SK-N-SH treated with all-trans-retinoic acid at 6 μM for 48 hours (cell line): ENCODE data around the gene PCDHB6.
"Not testable (repeated sequence)": the region's sequence is repeated elsewhere in the genome, so short reads cannot be mapped to it uniquely, and the experiment has no call there.

Experiments used
- ATAC-seq: fragments of 200-7000 bp; cut with Tn5 transposase; 3 replicates; pipeline ENCODE4 v1.9.1; 2020; ENCODE audit warnings: mild to moderate bottlenecking, moderate library complexity
- ARNTL ChIP-seq: fragments of 450-650 bp; formaldehyde crosslinking; IDR thresholded peaks from 2 replicates; pipeline ENCODE4 v1.5.0; 2020; ENCODE audit warnings: low read depth, mild to moderate bottlenecking, moderate library complexity, borderline replicate concordance
- BACH2 ChIP-seq: fragments of 250-450 bp; sonication (Bioruptor Pico); IDR thresholded peaks from 2 replicates; pipeline ENCODE4 v1.9.0; 2021; ENCODE audit warnings: mild to moderate bottlenecking, borderline replicate concordance
- CSDC2 ChIP-seq: fragments of 250-450 bp; sonication (Bioruptor Pico); IDR thresholded peaks from 2 replicates; pipeline ENCODE4 v1.5.0; 2020; ENCODE audit warnings: mild to moderate bottlenecking, moderate library complexity
- ESRRG ChIP-seq: fragments of 250-450 bp; sonication (Bioruptor Pico); IDR thresholded peaks from 2 replicates; pipeline ENCODE4 v1.6.1; 2021; ENCODE audit warnings: mild to moderate bottlenecking
- GLIS3 ChIP-seq: fragments of 250-450 bp; sonication (Bioruptor Pico); IDR thresholded peaks from 2 replicates; pipeline ENCODE4 v1.5.0; 2020; ENCODE audit warnings: mild to moderate bottlenecking, moderate library complexity
- ISL1 ChIP-seq: fragments of 250-450 bp; sonication (Bioruptor Pico); IDR thresholded peaks from 2 replicates; pipeline ENCODE4 v2.1.2; 2022; ENCODE audit warnings: mild to moderate bottlenecking, moderate library complexity
- OSR1 ChIP-seq: fragments of 250-450 bp; sonication (Bioruptor Pico); IDR thresholded peaks from 2 replicates; pipeline ENCODE4 v1.8.0; 2022; ENCODE audit warnings: moderate library complexity, mild to moderate bottlenecking, inconsistent platforms
- PPARA ChIP-seq: fragments of 250-450 bp; sonication (Bioruptor Pico); IDR thresholded peaks from 2 replicates; pipeline ENCODE4 v1.5.0; 2020; ENCODE audit warnings: mild to moderate bottlenecking, borderline replicate concordance
- RARB ChIP-seq: fragments of 250-450 bp; sonication (Bioruptor Pico); IDR thresholded peaks from 2 replicates; pipeline ENCODE4 v1.8.0; 2021; ENCODE audit warnings: mild to moderate bottlenecking, moderate library complexity
- SNAI2 ChIP-seq: fragments of 250-450 bp; sonication (Bioruptor Pico); IDR thresholded peaks from 2 replicates; pipeline ENCODE4 v1.5.0; 2020; ENCODE audit warnings: mild to moderate bottlenecking, moderate library complexity
- TOX ChIP-seq: fragments of 250-450 bp; sonication (Bioruptor Pico); IDR thresholded peaks from 2 replicates; pipeline ENCODE4 v1.8.0; 2021; ENCODE audit warnings: mild to moderate bottlenecking, moderate library complexity, borderline replicate concordance
- ZC3H10 ChIP-seq: fragments of 250-450 bp; sonication (Bioruptor Pico); IDR thresholded peaks from 2 replicates; pipeline ENCODE4 v1.5.1; 2021; ENCODE audit warnings: mild to moderate bottlenecking, moderate library complexity
- ZFP30 ChIP-seq: fragments of 450-650 bp; formaldehyde crosslinking; IDR thresholded peaks from 2 replicates; pipeline ENCODE4 v1.5.0; 2022; ENCODE audit warnings: mild to moderate bottlenecking, moderate library complexity
- ZNF565 ChIP-seq: fragments of 450-650 bp; formaldehyde crosslinking; conservative IDR thresholded peaks from 2 replicates; pipeline ENCODE4 v1.5.0; 2020; ENCODE audit warnings: low read depth, mild to moderate bottlenecking, moderate library complexity
- ZNF70 ChIP-seq: fragments of 450-650 bp; formaldehyde crosslinking; IDR thresholded peaks from 2 replicates; pipeline ENCODE4 v1.5.0; 2020; ENCODE audit warnings: mild to moderate bottlenecking, moderate library complexity
- ZNF8 ChIP-seq: fragments of 450-650 bp; formaldehyde crosslinking; IDR thresholded peaks from 2 replicates; pipeline ENCODE4 v1.5.0; 2020; ENCODE audit warnings: mild to moderate bottlenecking, moderate library complexity
- TF ChIP-seq, protein P1 (sequence below): fragments of 250-450 bp; sonication (Bioruptor Pico); IDR thresholded peaks from 2 replicates; pipeline ENCODE4 v1.5.1; 2021; ENCODE audit warnings: mild to moderate bottlenecking, moderate library complexity
- TF ChIP-seq, protein P2 (sequence below): fragments of 250-450 bp; sonication (Bioruptor Pico); IDR thresholded peaks from 2 replicates; pipeline ENCODE4 v1.8.0; 2020; ENCODE audit warnings: mild to moderate bottlenecking, moderate library complexity, borderline replicate concordance
- TF ChIP-seq, protein P3 (sequence below): fragments of 250-450 bp; sonication (Bioruptor Pico); IDR thresholded peaks from 2 replicates; pipeline ENCODE4 v1.5.0; 2020; ENCODE audit warnings: mild to moderate bottlenecking, moderate library complexity
- TF ChIP-seq, protein P4 (sequence below): fragments of 250-450 bp; sonication (Bioruptor Pico); IDR thresholded peaks from 2 replicates; pipeline ENCODE4 v1.5.1; 2020; ENCODE audit warnings: low read depth, mild to moderate bottlenecking, moderate library complexity

Gene PCDHB6

DNA sequence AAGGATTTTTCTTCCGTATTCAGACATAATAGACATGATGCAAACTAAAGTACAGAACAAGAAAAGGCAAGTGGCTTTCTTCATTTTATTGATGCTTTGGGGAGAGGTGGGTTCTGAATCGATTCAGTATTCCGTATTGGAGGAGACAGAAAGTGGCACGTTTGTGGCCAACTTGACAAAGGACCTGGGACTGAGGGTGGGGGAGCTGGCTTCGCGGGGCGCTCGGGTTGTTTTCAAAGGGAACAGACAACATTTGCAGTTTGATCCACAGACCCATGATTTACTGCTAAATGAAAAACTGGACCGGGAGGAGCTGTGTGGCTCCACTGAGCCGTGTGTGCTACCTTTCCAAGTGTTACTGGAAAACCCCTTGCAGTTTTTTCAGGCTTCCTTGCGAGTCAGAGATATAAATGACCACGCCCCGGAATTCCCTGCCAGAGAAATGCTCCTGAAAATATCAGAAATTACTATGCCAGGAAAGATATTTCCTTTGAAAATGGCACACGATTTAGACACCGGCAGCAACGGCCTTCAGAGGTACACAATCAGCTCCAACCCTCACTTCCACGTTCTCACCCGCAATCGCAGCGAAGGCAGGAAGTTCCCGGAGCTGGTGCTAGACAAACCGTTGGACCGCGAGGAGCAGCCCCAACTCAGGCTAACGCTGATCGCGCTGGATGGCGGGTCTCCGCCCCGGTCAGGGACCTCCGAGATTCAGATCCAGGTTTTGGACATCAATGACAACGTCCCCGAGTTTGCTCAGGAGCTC is 551 bp downstream of the PCDHB6 start:
- peak; percentile 45 for ATAC-seq
- no peak for TF ChIP-seq ZC3H10 (CRISPR knock-in tag)
- TF ChIP-seq TOX (CRISPR knock-in tag) = no peak
- TF ChIP-seq ZNF8 = no peak
- TF ChIP-seq, protein P1, sequence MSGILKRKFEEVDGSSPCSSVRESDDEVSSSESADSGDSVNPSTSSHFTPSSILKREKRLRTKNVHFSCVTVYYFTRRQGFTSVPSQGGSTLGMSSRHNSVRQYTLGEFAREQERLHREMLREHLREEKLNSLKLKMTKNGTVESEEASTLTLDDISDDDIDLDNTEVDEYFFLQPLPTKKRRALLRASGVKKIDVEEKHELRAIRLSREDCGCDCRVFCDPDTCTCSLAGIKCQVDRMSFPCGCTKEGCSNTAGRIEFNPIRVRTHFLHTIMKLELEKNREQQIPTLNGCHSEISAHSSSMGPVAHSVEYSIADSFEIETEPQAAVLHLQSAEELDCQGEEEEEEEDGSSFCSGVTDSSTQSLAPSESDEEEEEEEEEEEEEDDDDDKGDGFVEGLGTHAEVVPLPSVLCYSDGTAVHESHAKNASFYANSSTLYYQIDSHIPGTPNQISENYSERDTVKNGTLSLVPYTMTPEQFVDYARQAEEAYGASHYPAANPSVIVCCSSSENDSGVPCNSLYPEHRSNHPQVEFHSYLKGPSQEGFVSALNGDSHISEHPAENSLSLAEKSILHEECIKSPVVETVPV = no peak
- TF ChIP-seq, protein P2, sequence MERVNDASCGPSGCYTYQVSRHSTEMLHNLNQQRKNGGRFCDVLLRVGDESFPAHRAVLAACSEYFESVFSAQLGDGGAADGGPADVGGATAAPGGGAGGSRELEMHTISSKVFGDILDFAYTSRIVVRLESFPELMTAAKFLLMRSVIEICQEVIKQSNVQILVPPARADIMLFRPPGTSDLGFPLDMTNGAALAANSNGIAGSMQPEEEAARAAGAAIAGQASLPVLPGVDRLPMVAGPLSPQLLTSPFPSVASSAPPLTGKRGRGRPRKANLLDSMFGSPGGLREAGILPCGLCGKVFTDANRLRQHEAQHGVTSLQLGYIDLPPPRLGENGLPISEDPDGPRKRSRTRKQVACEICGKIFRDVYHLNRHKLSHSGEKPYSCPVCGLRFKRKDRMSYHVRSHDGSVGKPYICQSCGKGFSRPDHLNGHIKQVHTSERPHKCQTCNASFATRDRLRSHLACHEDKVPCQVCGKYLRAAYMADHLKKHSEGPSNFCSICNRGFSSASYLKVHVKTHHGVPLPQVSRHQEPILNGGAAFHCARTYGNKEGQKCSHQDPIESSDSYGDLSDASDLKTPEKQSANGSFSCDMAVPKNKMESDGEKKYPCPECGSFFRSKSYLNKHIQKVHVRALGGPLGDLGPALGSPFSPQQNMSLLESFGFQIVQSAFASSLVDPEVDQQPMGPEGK = no peak
- TF ChIP-seq PPARA (CRISPR knock-in tag) = no peak
- no peak for TF ChIP-seq CSDC2

DNA sequence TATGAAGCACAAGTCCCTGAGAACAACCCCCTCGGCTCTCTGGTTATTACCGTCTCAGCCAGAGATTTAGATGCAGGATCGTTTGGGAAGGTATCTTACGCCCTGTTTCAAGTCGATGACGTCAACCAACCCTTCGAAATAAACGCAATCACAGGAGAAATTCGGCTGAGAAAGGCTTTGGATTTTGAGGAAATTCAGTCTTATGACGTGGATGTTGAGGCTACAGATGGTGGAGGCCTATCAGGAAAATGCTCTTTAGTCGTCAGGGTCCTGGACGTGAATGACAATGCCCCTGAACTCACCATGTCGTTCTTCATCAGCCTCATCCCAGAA is 1.1 kb downstream of the PCDHB6 start:
- ATAC-seq = no peak
- TF ChIP-seq, protein P2 = no peak
- TF ChIP-seq, protein P3, sequence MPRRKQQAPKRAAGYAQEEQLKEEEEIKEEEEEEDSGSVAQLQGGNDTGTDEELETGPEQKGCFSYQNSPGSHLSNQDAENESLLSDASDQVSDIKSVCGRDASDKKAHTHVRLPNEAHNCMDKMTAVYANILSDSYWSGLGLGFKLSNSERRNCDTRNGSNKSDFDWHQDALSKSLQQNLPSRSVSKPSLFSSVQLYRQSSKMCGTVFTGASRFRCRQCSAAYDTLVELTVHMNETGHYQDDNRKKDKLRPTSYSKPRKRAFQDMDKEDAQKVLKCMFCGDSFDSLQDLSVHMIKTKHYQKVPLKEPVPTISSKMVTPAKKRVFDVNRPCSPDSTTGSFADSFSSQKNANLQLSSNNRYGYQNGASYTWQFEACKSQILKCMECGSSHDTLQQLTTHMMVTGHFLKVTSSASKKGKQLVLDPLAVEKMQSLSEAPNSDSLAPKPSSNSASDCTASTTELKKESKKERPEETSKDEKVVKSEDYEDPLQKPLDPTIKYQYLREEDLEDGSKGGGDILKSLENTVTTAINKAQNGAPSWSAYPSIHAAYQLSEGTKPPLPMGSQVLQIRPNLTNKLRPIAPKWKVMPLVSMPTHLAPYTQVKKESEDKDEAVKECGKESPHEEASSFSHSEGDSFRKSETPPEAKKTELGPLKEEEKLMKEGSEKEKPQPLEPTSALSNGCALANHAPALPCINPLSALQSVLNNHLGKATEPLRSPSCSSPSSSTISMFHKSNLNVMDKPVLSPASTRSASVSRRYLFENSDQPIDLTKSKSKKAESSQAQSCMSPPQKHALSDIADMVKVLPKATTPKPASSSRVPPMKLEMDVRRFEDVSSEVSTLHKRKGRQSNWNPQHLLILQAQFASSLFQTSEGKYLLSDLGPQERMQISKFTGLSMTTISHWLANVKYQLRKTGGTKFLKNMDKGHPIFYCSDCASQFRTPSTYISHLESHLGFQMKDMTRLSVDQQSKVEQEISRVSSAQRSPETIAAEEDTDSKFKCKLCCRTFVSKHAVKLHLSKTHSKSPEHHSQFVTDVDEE (CRISPR knock-in tag) = no peak
- TF ChIP-seq ARNTL (no peak), ZC3H10 (CRISPR knock-in tag) (no peak), ZNF70 (no peak), PPARA (CRISPR knock-in tag) (no peak), OSR1 (no peak)
- TF ChIP-seq, protein P1 = no peak

DNA sequence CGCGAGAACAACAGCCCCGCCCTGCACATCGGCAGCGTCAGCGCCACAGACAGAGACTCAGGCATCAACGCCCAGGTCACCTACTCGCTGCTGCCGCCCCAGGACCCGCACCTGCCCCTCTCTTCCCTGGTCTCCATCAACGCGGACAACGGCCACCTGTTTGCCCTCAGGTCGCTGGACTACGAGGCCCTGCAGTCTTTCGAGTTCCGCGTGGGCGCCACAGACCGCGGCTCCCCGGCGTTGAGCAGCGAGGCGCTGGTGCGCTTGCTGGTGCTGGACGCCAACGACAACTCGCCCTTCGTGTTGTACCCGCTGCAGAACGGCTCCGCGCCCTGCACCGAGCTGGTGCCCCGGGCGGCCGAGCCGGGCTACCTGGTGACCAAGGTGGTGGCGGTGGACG is 1.8 kb downstream of the PCDHB6 start:
- not testable (repeated sequence) for ATAC-seq

DNA sequence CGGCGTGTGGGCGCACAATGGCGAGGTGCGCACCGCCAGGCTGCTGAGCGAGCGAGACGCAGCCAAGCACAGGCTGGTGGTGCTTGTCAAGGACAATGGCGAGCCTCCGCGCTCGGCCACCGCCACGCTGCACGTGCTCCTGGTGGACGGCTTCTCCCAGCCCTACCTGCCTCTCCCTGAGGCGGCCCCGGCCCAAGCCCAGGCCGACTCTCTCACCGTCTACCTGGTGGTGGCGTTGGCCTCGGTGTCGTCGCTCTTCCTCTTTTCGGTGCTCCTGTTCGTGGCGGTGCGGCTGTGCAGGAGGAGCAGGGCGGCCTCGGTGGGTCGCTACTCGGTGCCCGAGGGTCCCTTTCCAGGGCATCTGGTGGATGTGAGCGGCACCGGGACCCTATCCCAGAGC is 2.2 kb downstream of the PCDHB6 start:
- not testable (repeated sequence) for ATAC-seq

DNA sequence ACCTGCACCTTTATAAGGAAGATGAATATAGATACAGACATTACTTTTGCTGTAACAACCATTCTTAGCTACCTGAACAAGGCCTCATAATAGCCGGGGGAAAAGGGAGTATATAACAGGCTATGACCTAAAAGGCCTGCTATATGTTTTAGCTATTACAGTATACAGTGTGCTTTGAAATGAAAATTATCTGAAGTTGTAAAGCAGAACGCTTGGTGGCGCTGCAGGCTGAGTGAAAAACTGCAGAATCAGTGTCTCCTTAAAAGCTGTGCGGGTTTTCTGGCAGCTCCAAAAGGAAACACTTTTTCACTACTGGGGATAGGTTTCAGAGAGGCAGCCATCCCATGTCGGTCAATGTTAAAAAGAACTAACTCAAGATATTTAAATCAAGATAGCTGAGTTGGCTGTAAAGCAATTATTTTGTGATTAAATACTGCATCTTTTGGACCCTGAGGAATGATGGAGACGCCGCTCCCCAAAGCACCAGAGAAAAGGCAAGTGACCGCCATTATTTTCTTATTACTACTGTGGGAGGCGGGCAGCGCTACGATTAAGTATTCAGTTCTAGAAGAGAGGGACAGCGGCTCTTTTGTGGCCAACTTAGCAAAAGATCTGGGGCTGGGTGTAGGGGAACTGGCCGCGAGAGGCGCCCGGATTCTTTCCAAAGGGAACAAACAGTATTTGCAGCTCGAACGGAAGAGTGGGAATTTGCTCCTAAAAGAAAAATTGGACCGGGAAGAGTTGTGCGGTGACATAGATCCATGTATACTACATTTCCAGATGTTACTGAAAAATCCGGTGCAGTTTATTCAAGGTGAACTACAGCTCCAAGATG is 5.9 kb downstream of the PCDHB6 start:
- ATAC-seq = no peak
- TF ChIP-seq GLIS3 (CRISPR knock-in tag) = no peak
- TF ChIP-seq, protein P4, sequence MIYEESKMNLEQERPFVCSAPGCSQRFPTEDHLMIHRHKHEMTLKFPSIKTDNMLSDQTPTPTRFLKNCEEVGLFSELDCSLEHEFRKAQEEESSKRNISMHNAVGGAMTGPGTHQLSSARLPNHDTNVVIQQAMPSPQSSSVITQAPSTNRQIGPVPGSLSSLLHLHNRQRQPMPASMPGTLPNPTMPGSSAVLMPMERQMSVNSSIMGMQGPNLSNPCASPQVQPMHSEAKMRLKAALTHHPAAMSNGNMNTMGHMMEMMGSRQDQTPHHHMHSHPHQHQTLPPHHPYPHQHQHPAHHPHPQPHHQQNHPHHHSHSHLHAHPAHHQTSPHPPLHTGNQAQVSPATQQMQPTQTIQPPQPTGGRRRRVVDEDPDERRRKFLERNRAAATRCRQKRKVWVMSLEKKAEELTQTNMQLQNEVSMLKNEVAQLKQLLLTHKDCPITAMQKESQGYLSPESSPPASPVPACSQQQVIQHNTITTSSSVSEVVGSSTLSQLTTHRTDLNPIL (CRISPR knock-in tag) = no peak
- no peak for TF ChIP-seq ZNF70
- no peak for TF ChIP-seq SNAI2
- TF ChIP-seq ESRRG (CRISPR knock-in tag) = no peak
- TF ChIP-seq PPARA (CRISPR knock-in tag) = no peak
- TF ChIP-seq ZNF8 = no peak
- no peak for TF ChIP-seq ZFP30 (CRISPR knock-in tag)
- no peak for TF ChIP-seq BACH2 (CRISPR knock-in tag)
- TF ChIP-seq ZC3H10 (CRISPR knock-in tag) = no peak
- TF ChIP-seq OSR1 = no peak
- TF ChIP-seq ZNF565 = no peak
- TF ChIP-seq RARB (CRISPR knock-in tag) = no peak
- no peak for TF ChIP-seq ISL1
- TF ChIP-seq, protein P2 = no peak
